ENCODE data around the gene PICK1. TPM values are rescaled to one million over a fixed set of nuclear protein-coding genes. Genes with fewer than 3 reads are reported as not detected.

The PICK1 gene
- total and polyA plus RNA-seq, 2 donors (not counting 1 experiment from before 2014, with no cell fraction given) = 7.8 to 11.1 TPM

DNA sequence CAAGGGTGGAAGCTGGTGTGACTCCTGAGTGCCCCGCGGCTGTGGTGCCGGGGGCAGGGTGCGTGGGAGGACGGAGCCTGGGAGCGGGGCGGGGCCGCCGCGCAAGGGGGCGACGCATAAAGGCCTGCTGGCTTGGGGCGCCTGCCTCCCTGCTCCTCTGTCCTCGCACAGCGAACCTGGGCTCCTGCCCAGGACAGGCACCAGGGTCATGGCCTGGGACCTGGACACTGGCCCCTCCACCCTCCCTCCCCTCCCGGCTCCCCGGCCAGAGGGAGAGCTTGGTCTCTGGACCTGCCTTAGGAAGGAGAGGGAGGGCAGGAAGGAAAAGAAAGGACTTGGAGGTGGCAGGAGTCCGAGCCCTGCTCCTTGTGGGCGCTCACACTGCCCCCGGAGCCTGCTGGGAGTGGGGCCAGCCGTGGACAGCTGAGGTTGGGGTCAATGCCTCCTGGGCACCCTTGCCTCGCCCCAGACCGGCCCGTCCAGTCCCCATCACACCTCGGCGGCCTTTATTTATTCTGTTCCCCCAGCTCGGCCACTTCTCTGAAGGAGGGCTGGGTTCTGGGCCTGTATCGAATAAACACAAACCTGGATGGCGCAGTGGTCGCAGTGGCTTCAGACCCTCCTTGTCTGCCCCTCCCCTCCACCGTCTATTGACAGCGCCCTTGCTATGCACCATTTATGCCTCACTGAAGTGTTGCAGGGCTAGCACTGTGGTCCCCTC, 18.1 kb downstream of the PICK1 start:
- TF ChIP-seq, protein P1, sequence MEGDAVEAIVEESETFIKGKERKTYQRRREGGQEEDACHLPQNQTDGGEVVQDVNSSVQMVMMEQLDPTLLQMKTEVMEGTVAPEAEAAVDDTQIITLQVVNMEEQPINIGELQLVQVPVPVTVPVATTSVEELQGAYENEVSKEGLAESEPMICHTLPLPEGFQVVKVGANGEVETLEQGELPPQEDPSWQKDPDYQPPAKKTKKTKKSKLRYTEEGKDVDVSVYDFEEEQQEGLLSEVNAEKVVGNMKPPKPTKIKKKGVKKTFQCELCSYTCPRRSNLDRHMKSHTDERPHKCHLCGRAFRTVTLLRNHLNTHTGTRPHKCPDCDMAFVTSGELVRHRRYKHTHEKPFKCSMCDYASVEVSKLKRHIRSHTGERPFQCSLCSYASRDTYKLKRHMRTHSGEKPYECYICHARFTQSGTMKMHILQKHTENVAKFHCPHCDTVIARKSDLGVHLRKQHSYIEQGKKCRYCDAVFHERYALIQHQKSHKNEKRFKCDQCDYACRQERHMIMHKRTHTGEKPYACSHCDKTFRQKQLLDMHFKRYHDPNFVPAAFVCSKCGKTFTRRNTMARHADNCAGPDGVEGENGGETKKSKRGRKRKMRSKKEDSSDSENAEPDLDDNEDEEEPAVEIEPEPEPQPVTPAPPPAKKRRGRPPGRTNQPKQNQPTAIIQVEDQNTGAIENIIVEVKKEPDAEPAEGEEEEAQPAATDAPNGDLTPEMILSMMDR (conservative IDR thresholded peaks at IDR 0.05 in 1 of 2, IDR thresholded peaks at IDR 0.05 in 1 of 2; ENCODE audit: low read depth in 1 of 2, low read length in 2 of 2) = no peak
- TF ChIP-seq EZH2 (IDR thresholded peaks at IDR 0.05; ENCODE audit: low read length, missing control alignments) = no peak

DNA sequence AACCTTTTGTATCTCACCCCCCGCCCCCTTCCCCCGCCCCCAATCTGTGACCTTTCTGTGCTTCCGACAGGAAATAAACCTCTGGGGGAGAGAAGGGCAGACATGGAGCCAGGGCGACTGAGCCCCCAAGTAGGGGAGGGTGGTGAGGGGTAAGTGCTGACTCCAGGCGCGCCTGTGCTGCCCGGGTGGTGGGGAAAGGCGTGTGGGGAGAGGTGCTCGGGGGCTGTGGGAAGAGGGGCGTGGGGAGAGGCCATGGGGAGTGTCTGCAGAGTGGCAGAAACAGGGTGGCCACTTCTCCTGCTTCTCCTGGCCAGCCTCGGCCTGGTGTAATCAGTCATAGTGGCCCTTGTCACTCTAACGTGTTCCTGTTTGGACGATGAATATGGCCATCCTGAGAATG, 18.8 kb downstream of the PICK1 start:
- DNase-seq (ENCODE audit: low read depth in 2 of 2) = no peak
- TF ChIP-seq, protein P1 (conservative IDR thresholded peaks at IDR 0.05 in 1 of 2, IDR thresholded peaks at IDR 0.05 in 1 of 2; ENCODE audit: low read depth in 1 of 2, low read length in 2 of 2) = no peak
- TF ChIP-seq EZH2 (IDR thresholded peaks at IDR 0.05; ENCODE audit: low read length, missing control alignments) = no peak

More for the DNA sequence above, 18.1 kb downstream of the PICK1 start:
- no peak overlapping the region for H2AFZ ChIP-seq (ENCODE audit: low read length)
- peaks cover 2% of the 10 kb centered on the region for H3K36me3 ChIP-seq (ENCODE audit: control insufficient read depth, insufficient read depth, low read length)
- H3K9ac ChIP-seq (ENCODE audit: insufficient read depth, low read length) = no peak overlapping the region
- no peaks in the 10 kb centered on the region for H3K9me3 ChIP-seq (ENCODE audit: control insufficient read depth, insufficient read depth, low read depth, low read length)
- no peak overlapping the region for H3K4me2 ChIP-seq (ENCODE audit: extremely low read depth, insufficient read depth, low read length)
- no peak for DNase-seq (ENCODE audit: low read depth in 2 of 2)
- H3K4me1 ChIP-seq (ENCODE audit: control insufficient read depth, extremely low read depth, insufficient read depth, low read length) = no peaks in the 10 kb centered on the region
- H3K79me2 ChIP-seq (ENCODE audit: control insufficient read depth, insufficient read depth, low read length) = no peaks in the 10 kb centered on the region
- no peak overlapping the region for H3K4me3 ChIP-seq (replicated peaks in 1 of 4; ENCODE audit: control extremely low read depth in 1 of 4, insufficient read depth in 1 of 4, low read depth in 3 of 4, low read length in 4 of 4)
- H3K27me3 ChIP-seq (ENCODE audit: control insufficient read depth, insufficient read depth, low read length) = peaks cover 3% of the 10 kb centered on the region
- no peak overlapping the region for H3K27ac ChIP-seq (ENCODE audit: insufficient read depth, low read length)
- no peaks in the 10 kb centered on the region for H4K20me1 ChIP-seq (ENCODE audit: control insufficient read depth, extremely low read depth, insufficient read depth, low read length)

DNA sequence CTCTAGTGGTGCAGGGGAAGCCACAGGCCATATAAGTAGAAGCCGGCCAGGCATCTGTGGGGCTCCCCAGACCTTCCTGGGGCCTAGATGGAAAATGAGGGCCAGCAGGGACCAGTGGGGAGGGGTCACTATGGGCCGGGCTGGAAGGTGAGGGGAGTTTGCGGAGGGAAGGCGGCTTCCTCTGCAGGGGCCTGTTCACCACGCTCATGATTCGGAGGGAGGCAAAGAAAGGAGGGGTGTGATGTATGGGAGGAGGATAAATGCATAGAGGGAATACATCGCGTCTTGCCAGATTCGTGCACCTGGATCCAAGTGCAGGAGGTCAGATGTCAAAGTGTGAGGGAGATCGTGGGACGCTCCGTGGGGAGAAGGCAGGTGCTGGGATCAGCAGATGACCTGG, 19.9 kb downstream of the PICK1 start:
- no peak overlapping the region for H3K4me3 ChIP-seq (replicated peaks in 1 of 4; ENCODE audit: control extremely low read depth in 1 of 4, insufficient read depth in 1 of 4, low read depth in 3 of 4, low read length in 4 of 4)
- H3K4me1 ChIP-seq (ENCODE audit: control insufficient read depth, extremely low read depth, insufficient read depth, low read length) = no peaks in the 10 kb centered on the region
- no peak overlapping the region for H3K4me2 ChIP-seq (ENCODE audit: extremely low read depth, insufficient read depth, low read length)
- H2AFZ ChIP-seq (ENCODE audit: low read length) = no peak overlapping the region
- DNase-seq (ENCODE audit: low read depth in 2 of 2) = no peak
- H3K27me3 ChIP-seq (ENCODE audit: control insufficient read depth, insufficient read depth, low read length) = peaks cover 7% of the 10 kb centered on the region
- peaks cover 2% of the 10 kb centered on the region for H3K36me3 ChIP-seq (ENCODE audit: control insufficient read depth, insufficient read depth, low read length)
- no peaks in the 10 kb centered on the region for H3K9me3 ChIP-seq (ENCODE audit: control insufficient read depth, insufficient read depth, low read depth, low read length)
- no peak for TF ChIP-seq EZH2 (IDR thresholded peaks at IDR 0.05; ENCODE audit: low read length, missing control alignments)
- TF ChIP-seq, protein P1 (conservative IDR thresholded peaks at IDR 0.05 in 1 of 2, IDR thresholded peaks at IDR 0.05 in 1 of 2; ENCODE audit: low read depth in 1 of 2, low read length in 2 of 2) = no peak
- H4K20me1 ChIP-seq (ENCODE audit: control insufficient read depth, extremely low read depth, insufficient read depth, low read length) = no peaks in the 10 kb centered on the region
- no peak overlapping the region for H3K27ac ChIP-seq (ENCODE audit: insufficient read depth, low read length)
- H3K9ac ChIP-seq (ENCODE audit: insufficient read depth, low read length) = no peak overlapping the region
- no peaks in the 10 kb centered on the region for H3K79me2 ChIP-seq (ENCODE audit: control insufficient read depth, insufficient read depth, low read length)

More for the DNA sequence above, 18.8 kb downstream of the PICK1 start:
- Histone ChIP-seq H3K4me2 (ENCODE audit: extremely low read depth, insufficient read depth, low read length) (no peak overlapping the region), H3K9me3 (ENCODE audit: control insufficient read depth, insufficient read depth, low read depth, low read length) (no peaks in the 10 kb centered on the region), H3K79me2 (ENCODE audit: control insufficient read depth, insufficient read depth, low read length) (no peaks in the 10 kb centered on the region), H4K20me1 (ENCODE audit: control insufficient read depth, extremely low read depth, insufficient read depth, low read length) (no peaks in the 10 kb centered on the region), H3K4me3 (replicated peaks in 1 of 4; ENCODE audit: control extremely low read depth in 1 of 4, insufficient read depth in 1 of 4, low read depth in 3 of 4, low read length in 4 of 4) (no peak overlapping the region), H3K36me3 (ENCODE audit: control insufficient read depth, insufficient read depth, low read length) (peaks cover 2% of the 10 kb centered on the region), H3K4me1 (ENCODE audit: control insufficient read depth, extremely low read depth, insufficient read depth, low read length) (no peaks in the 10 kb centered on the region), H2AFZ (ENCODE audit: low read length) (no peak overlapping the region), H3K9ac (ENCODE audit: insufficient read depth, low read length) (no peak overlapping the region), H3K27ac (ENCODE audit: insufficient read depth, low read length) (no peak overlapping the region), H3K27me3 (ENCODE audit: control insufficient read depth, insufficient read depth, low read length) (peaks cover 6% of the 10 kb centered on the region)

Measured in fibroblast of lung (primary cell).